Measurements from ENCODE around the gene ZGLP1.

The ZGLP1 gene

GRCh38 chr19:10346509-10346908 is 36.9 kb upstream of the ZGLP1 start:
- no peak overlapping the region for H2BK120ac ChIP-seq (ENCODE audit: insufficient read depth, low read length, poor library complexity)
- H2BK12ac ChIP-seq (ENCODE audit: low read length) = no peak overlapping the region
- H3K14ac ChIP-seq (ENCODE audit: low read length) = no peak overlapping the region
- no peak overlapping the region for H2BK5ac ChIP-seq (ENCODE audit: low read depth, low read length, poor library complexity)
- H3K4ac ChIP-seq (ENCODE audit: low read depth, low read length) = no peak overlapping the region
- H4K12ac ChIP-seq (ENCODE audit: low read depth, low read length) = no peak overlapping the region
- H3K4me2 ChIP-seq (ENCODE audit: low read length) = no peak overlapping the region
- H3K27me3 ChIP-seq (ENCODE audit: insufficient read depth, low read length) = no peaks in the 10 kb centered on the region
- DNase-seq = peak; percentile 49 to 51
- no peak overlapping the region for H3K23ac ChIP-seq (ENCODE audit: low read length)
- peaks cover 7 to 8% of the 10 kb centered on the region in 2 experiments for H3K36me3 ChIP-seq (ENCODE audit: control insufficient read depth in 1 of 2, insufficient read depth in 2 of 2, low read length in 2 of 2)
- H3K79me1 ChIP-seq (ENCODE audit: low read length) = no peaks in the 10 kb centered on the region
- no peaks in the 10 kb centered on the region for H3K79me2 ChIP-seq (ENCODE audit: control insufficient read depth, insufficient read depth, low read length, poor library complexity)
- H3K4me1 ChIP-seq (ENCODE audit: control insufficient read depth in 1 of 2, insufficient read depth in 2 of 2, low read length in 2 of 2) = no peaks in the 10 kb centered on the region
- no peak overlapping the region for H3K27ac ChIP-seq (ENCODE audit: low read depth, low read length)
- WGBS (ENCODE audit: extremely low coverage, insufficient coverage, insufficient read length) = no CpG with 5 or more reads among the region's 10 CpGs
- H4K8ac ChIP-seq (ENCODE audit: low read depth, low read length) = no peak overlapping the region
- no peak overlapping the region for H2AFZ ChIP-seq (ENCODE audit: insufficient read depth, low read length, poor library complexity)
- H3K9me3 ChIP-seq (ENCODE audit: insufficient read depth, low read depth, low read length) = no peaks in the 10 kb centered on the region
- no peak overlapping the region for H3K4me3 ChIP-seq (ENCODE audit: low read depth, low read length)
- no peak overlapping the region for H3K9ac ChIP-seq (ENCODE audit: low read length)
- no peak overlapping the region for H3K18ac ChIP-seq (ENCODE audit: low read length)
- no peak overlapping the region for H4K91ac ChIP-seq (ENCODE audit: low read depth, low read length)
- H2AK5ac ChIP-seq (ENCODE audit: low read length) = no peak overlapping the region

- Histone ChIP-seq H3K27me3 (ENCODE audit: insufficient read depth, low read length) (no peaks in the 10 kb centered on the region), H3K4me3 (ENCODE audit: low read depth, low read length) (no peak overlapping the region), H3K14ac (ENCODE audit: low read length) (no peak overlapping the region), H3K23ac (ENCODE audit: low read length) (no peak overlapping the region), H3K9ac (ENCODE audit: low read length) (no peak overlapping the region), H3K36me3 (ENCODE audit: control insufficient read depth in 1 of 2, insufficient read depth in 2 of 2, low read length in 2 of 2) (no peaks in the 10 kb centered on the region), H4K8ac (ENCODE audit: low read depth, low read length) (no peak overlapping the region), H2BK120ac (ENCODE audit: insufficient read depth, low read length, poor library complexity) (no peak overlapping the region), H3K79me2 (ENCODE audit: control insufficient read depth, insufficient read depth, low read length, poor library complexity) (no peaks in the 10 kb centered on the region), H2AFZ (ENCODE audit: insufficient read depth, low read length, poor library complexity) (no peak overlapping the region), H3K9me3 (ENCODE audit: insufficient read depth, low read depth, low read length) (no peaks in the 10 kb centered on the region), H3K18ac (ENCODE audit: low read length) (no peak overlapping the region), H3K27ac (ENCODE audit: low read depth, low read length) (no peak overlapping the region), H3K4ac (ENCODE audit: low read depth, low read length) (no peak overlapping the region), H4K12ac (ENCODE audit: low read depth, low read length) (no peak overlapping the region), H3K4me2 (ENCODE audit: low read length) (no peak overlapping the region), H3K4me1 (ENCODE audit: control insufficient read depth in 1 of 2, insufficient read depth in 2 of 2, low read length in 2 of 2) (no peaks in the 10 kb centered on the region), H3K79me1 (ENCODE audit: low read length) (no peaks in the 10 kb centered on the region), H4K91ac (ENCODE audit: low read depth, low read length) (no peak overlapping the region), H2BK5ac (ENCODE audit: low read depth, low read length, poor library complexity) (no peak overlapping the region), H2BK12ac (ENCODE audit: low read length) (no peak overlapping the region), H2AK5ac (ENCODE audit: low read length) (no peak overlapping the region)
- peak; percentile 45 to 58 for DNase-seq
- WGBS (ENCODE audit: extremely low coverage, insufficient coverage, insufficient read length) = no CpG with 5 or more reads among the region's 10 CpGs
Measured at GRCh38 chr19:10344780-10345179, 35.2 kb upstream of the ZGLP1 start.

DNA sequence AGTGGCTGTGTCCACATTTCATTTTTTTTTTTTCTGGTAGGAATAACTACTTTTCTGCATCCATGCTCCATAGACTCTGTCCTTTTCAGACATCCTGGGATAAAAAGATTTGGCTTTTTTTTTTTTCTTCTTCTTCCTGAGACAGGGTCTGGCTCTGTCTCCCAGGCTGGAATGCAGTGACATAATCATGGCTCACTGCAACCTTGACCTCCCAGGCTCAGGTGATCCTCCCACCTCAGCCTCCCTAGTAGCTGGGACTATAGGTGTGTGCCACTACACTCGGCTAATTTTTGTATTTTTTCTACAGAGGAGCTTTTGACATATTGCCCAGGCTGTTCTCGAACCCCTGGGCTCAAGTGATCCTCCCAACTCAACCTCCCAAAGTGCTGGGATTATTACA is 33.9 kb upstream of the ZGLP1 start:
- Histone ChIP-seq H3K4me3 (ENCODE audit: low read depth, low read length) (no peak overlapping the region), H2BK120ac (ENCODE audit: insufficient read depth, low read length, poor library complexity) (no peak overlapping the region), H3K9ac (ENCODE audit: low read length) (no peak overlapping the region), H4K12ac (ENCODE audit: low read depth, low read length) (no peak overlapping the region), H3K23ac (ENCODE audit: low read length) (no peak overlapping the region), H4K8ac (ENCODE audit: low read depth, low read length) (no peak overlapping the region), H3K4me2 (ENCODE audit: low read length) (no peak overlapping the region), H2AFZ (ENCODE audit: insufficient read depth, low read length, poor library complexity) (no peak overlapping the region), H2BK5ac (ENCODE audit: low read depth, low read length, poor library complexity) (no peak overlapping the region), H3K27me3 (ENCODE audit: insufficient read depth, low read length) (no peaks in the 10 kb centered on the region), H3K14ac (ENCODE audit: low read length) (no peak overlapping the region), H3K36me3 (ENCODE audit: control insufficient read depth in 1 of 2, insufficient read depth in 2 of 2, low read length in 2 of 2) (no peaks in the 10 kb centered on the region), H2BK12ac (ENCODE audit: low read length) (no peak overlapping the region), H4K91ac (ENCODE audit: low read depth, low read length) (no peak overlapping the region), H2AK5ac (ENCODE audit: low read length) (no peak overlapping the region), H3K4me1 (ENCODE audit: control insufficient read depth in 1 of 2, insufficient read depth in 2 of 2, low read length in 2 of 2) (no peaks in the 10 kb centered on the region), H3K27ac (ENCODE audit: low read depth, low read length) (no peak overlapping the region), H3K79me2 (ENCODE audit: control insufficient read depth, insufficient read depth, low read length, poor library complexity) (no peaks in the 10 kb centered on the region), H3K18ac (ENCODE audit: low read length) (no peak overlapping the region), H3K79me1 (ENCODE audit: low read length) (no peaks in the 10 kb centered on the region), H3K4ac (ENCODE audit: low read depth, low read length) (no peak overlapping the region), H3K9me3 (ENCODE audit: insufficient read depth, low read depth, low read length) (no peaks in the 10 kb centered on the region)
- no CpG with 5 or more reads among the region's 2 CpGs for WGBS (ENCODE audit: extremely low coverage, insufficient coverage, insufficient read length)
- DNase-seq = peak in 1 of 2 donors; percentile 8

DNA sequence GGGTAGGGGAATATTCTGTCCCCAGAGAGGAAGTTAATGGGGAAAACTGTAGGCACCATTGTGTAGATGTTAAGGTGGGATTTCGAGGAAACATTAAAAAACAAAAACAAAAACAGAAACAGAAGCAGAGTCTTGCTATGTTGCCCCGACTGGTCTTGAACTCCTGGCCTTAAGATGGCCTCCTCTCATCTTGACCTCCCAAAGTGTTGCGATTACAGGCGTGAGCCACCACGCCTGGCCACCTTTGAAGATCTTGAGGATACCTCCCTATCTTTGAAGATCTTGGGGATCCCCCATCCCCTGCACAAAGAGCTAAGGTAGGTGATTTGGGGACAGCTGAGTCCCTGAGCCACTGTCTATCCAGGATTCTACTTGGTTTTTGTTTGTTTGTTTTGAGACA is 30.4 kb upstream of the ZGLP1 start:
- peaks cover 4% of the 10 kb centered on the region in 2 experiments for H3K4me1 ChIP-seq (ENCODE audit: control insufficient read depth in 1 of 2, insufficient read depth in 2 of 2, low read length in 2 of 2)
- no peaks in the 10 kb centered on the region for H3K36me3 ChIP-seq (ENCODE audit: control insufficient read depth in 1 of 2, insufficient read depth in 2 of 2, low read length in 2 of 2)
- H3K23ac ChIP-seq (ENCODE audit: low read length) = no peak overlapping the region
- H3K9ac ChIP-seq (ENCODE audit: low read length) = no peak overlapping the region
- no peak overlapping the region for H3K27ac ChIP-seq (ENCODE audit: low read depth, low read length)
- no peak overlapping the region for H3K4me3 ChIP-seq (ENCODE audit: low read depth, low read length)
- no peak overlapping the region for H3K18ac ChIP-seq (ENCODE audit: low read length)
- peaks cover 1% of the 10 kb centered on the region for H3K79me1 ChIP-seq (ENCODE audit: low read length)
- no peaks in the 10 kb centered on the region for H3K9me3 ChIP-seq (ENCODE audit: insufficient read depth, low read depth, low read length)
- no peak for DNase-seq
- no peak overlapping the region for H3K14ac ChIP-seq (ENCODE audit: low read length)
- H4K12ac ChIP-seq (ENCODE audit: low read depth, low read length) = no peak overlapping the region
- H4K8ac ChIP-seq (ENCODE audit: low read depth, low read length) = no peak overlapping the region
- no peak overlapping the region for H2BK120ac ChIP-seq (ENCODE audit: insufficient read depth, low read length, poor library complexity)
- no peak overlapping the region for H4K91ac ChIP-seq (ENCODE audit: low read depth, low read length)
- no peaks in the 10 kb centered on the region for H3K27me3 ChIP-seq (ENCODE audit: insufficient read depth, low read length)
- no peak overlapping the region for H2BK12ac ChIP-seq (ENCODE audit: low read length)
- H3K79me2 ChIP-seq (ENCODE audit: control insufficient read depth, insufficient read depth, low read length, poor library complexity) = no peaks in the 10 kb centered on the region
- H2AFZ ChIP-seq (ENCODE audit: insufficient read depth, low read length, poor library complexity) = no peak overlapping the region
- no peak overlapping the region for H3K4me2 ChIP-seq (ENCODE audit: low read length)
- H2BK5ac ChIP-seq (ENCODE audit: low read depth, low read length, poor library complexity) = no peak overlapping the region
- H3K4ac ChIP-seq (ENCODE audit: low read depth, low read length) = no peak overlapping the region
- H2AK5ac ChIP-seq (ENCODE audit: low read length) = no peak overlapping the region
- WGBS (ENCODE audit: extremely low coverage, insufficient coverage, insufficient read length) = no CpG with 5 or more reads among the region's 5 CpGs

Measured in trophoblast cell (in vitro differentiated cells and primary cell).